ENCODE data around the gene CFAP74. TPM values are rescaled to one million over a fixed set of nuclear protein-coding genes. Genes with fewer than 3 reads are reported as not detected.

The CFAP74 gene
- total and polyA plus RNA-seq, 7 donors = 0.03 to 0.27 TPM; not detected in 5

DNA sequence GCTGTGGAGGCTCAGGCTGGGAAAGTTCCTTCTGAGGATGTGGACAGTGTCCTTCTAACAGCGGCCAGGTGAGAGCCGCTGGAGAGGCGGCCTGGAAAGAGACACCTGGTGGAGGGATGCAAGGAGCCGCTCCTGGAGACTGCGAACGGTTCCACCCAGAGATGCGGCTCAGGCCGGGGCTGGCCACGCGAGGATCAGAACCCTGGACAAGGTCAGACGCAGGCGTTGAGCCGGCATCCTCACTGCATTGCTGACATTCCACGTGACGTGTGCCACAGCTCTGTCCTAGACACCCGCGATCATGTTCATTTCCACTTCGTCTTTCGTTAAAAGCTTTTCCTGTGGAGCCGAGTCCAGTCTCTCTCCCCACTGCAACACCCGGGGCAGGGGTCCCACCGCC, 28.8 kb downstream of the CFAP74 start:
- no peak for TF ChIP-seq EP300 (IDR thresholded peaks at IDR 0.05)
- TF ChIP-seq POLR2A (IDR thresholded peaks at IDR 0.05) = no peak
- TF ChIP-seq, protein P1, sequence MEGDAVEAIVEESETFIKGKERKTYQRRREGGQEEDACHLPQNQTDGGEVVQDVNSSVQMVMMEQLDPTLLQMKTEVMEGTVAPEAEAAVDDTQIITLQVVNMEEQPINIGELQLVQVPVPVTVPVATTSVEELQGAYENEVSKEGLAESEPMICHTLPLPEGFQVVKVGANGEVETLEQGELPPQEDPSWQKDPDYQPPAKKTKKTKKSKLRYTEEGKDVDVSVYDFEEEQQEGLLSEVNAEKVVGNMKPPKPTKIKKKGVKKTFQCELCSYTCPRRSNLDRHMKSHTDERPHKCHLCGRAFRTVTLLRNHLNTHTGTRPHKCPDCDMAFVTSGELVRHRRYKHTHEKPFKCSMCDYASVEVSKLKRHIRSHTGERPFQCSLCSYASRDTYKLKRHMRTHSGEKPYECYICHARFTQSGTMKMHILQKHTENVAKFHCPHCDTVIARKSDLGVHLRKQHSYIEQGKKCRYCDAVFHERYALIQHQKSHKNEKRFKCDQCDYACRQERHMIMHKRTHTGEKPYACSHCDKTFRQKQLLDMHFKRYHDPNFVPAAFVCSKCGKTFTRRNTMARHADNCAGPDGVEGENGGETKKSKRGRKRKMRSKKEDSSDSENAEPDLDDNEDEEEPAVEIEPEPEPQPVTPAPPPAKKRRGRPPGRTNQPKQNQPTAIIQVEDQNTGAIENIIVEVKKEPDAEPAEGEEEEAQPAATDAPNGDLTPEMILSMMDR (IDR thresholded peaks at IDR 0.05) = no peak
- no peak for TF ChIP-seq POLR2AphosphoS5 (IDR thresholded peaks at IDR 0.05)
- intact Hi-C loops (cut with DNase I) = no loop called here
- Histone ChIP-seq H3K9me3 (no peaks in the 10 kb centered on the region), H3K4me3 (no peak overlapping the region), H3K36me3 (no peaks in the 10 kb centered on the region), H3K4me1 (no peaks in the 10 kb centered on the region), H3K27me3 (peaks cover 0 to 26% (median 18%) of the 10 kb centered on the region in 3 donors), H3K27ac (no peak overlapping the region)
- WGBS, 2 donors = 76 to 81% methylated on average over 22 of the region's 22 CpGs
- no peak for DNase-seq

DNA sequence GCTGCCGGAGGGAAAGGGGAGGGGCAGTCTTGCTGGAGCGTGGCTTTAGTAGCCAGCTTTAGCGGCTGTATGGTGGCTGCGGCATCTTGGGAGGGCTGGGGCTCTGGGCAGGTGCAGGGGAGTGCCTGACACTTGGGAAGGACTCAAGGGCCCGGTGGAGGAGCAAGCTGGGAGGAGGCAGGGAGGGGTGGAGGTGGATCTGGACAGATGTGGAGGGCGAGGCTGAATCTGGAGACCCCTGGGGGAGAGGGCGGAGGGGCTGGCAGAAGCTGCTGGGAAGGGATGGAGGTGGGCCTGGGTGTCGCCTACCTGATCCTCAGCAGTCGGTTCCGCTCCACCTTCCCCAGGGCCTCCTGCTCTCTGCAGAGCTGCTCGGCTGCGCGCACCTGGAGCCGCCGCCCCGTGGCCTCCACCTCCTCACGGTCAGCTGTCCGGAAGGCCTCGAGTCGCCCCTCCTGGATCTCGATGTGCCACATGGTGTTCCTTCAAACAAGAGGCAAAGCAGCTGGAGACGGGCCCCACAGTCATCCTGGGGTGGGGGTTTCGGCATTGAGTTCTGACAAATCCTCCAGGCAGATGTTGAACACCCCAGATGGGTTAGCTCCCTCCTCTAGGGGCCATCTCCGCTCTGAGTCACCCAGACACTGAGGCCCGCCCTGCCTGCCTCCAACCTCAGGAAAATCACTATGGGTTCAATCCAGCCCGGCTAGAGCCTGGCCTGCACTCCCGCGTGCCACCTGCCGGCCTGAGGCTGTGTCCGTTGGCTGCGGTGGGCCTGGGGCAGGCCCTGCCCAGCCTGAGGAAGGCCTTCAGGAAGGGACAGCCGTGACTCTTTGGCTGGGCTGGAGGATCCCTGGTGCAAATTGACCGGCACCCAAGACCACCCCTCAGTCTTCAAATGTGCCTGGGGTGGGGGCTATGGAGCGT, 29.6 kb downstream of the CFAP74 start:
- no peaks in the 10 kb centered on the region for H3K36me3 ChIP-seq
- 76 to 83% methylated on average over 34 of the region's 34 CpGs for WGBS, 2 donors
- H3K4me1 ChIP-seq = no peaks in the 10 kb centered on the region
- peaks cover 0 to 26% (median 18%) of the 10 kb centered on the region in 3 donors for H3K27me3 ChIP-seq
- H3K9me3 ChIP-seq = no peaks in the 10 kb centered on the region
- no peak overlapping the region for H3K4me3 ChIP-seq
- intact Hi-C loops (cut with DNase I) = no loop called here
- no peak overlapping the region for H3K27ac ChIP-seq
- DNase-seq = no peak
- no peak for TF ChIP-seq EP300 (IDR thresholded peaks at IDR 0.05)
- TF ChIP-seq POLR2A (IDR thresholded peaks at IDR 0.05) = no peak
- TF ChIP-seq, protein P1 (IDR thresholded peaks at IDR 0.05) = no peak
- TF ChIP-seq POLR2AphosphoS5 (IDR thresholded peaks at IDR 0.05) = no peak

DNA sequence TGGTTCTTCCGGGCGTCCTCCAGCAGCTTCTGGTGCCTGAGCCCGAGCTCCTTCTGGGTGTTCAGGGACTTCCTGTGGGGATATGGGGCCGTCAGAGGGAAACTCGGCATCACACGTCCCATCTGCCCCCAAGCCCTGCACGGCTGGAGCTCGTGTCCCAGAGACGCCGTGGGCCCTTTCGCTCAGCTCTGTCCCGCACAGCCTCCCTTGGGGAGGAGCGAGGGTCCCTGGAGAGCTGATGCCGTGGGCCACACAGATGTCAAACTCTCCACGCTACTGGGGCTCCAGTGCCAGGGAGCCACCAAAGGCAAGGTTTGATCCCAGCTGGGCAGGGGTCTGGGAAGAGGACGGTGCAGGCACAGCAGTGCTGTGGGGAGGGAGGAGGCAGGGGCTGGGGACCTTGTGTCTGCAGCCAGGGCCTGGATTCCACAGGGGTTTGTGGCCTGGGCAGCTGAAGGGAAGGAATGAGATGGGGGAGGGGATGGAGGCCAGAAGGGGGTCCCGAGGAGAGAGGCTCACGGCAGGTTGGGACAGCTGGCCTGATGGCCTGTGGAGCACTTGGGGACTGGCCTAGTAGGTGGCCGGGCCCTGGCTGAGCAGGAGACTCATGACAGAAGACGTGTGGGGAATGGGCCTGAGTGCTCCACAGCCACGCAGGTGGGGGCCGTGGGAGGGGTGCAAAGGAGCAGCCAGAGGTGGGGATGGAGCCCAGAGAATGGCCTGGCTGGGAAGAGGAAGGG, 30.4 kb downstream of the CFAP74 start:
- H3K27me3 ChIP-seq = peaks cover 0 to 31% (median 21%) of the 10 kb centered on the region in 3 donors
- DNase-seq = no peak
- TF ChIP-seq EP300 (IDR thresholded peaks at IDR 0.05) (no peak), POLR2A (IDR thresholded peaks at IDR 0.05) (no peak), POLR2AphosphoS5 (IDR thresholded peaks at IDR 0.05) (no peak)
- TF ChIP-seq, protein P1 (IDR thresholded peaks at IDR 0.05) = no peak
- H3K27ac ChIP-seq = no peak overlapping the region
- no peaks in the 10 kb centered on the region for H3K4me1 ChIP-seq
- intact Hi-C loops (cut with DNase I) = no loop called here
- 76 to 77% methylated on average over 22 of the region's 22 CpGs for WGBS, 2 donors
- no peaks in the 10 kb centered on the region for H3K9me3 ChIP-seq
- no peak overlapping the region for H3K4me3 ChIP-seq
- H3K36me3 ChIP-seq = no peaks in the 10 kb centered on the region

DNA sequence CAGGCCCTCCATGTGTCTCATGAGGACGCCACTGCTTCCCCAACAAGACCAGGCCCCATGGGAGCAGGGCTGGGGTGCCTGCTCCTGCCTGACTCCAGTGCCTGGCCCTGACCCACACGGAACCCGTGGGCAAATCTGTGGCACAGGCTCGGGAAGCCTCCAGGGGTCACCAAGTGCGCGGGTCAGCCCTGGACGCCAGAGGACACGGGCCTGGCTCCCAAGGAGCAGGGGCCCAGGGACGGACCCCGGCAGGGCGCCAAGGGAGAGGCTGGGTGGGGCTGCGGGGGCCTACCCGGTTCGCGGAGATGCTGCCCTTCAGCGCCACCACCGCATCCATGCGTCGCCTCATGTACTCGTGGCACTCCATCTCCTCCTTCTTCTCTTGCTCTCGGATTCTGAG, 31.9 kb downstream of the CFAP74 start:
- 91 to 92% methylated on average over 21 of the region's 21 CpGs for WGBS, 2 donors
- intact Hi-C loops (cut with DNase I) = no loop called here
- Histone ChIP-seq H3K27me3 (peaks cover 0 to 42% (median 34%) of the 10 kb centered on the region in 3 donors), H3K27ac (no peak overlapping the region), H3K4me3 (no peak overlapping the region), H3K4me1 (no peaks in the 10 kb centered on the region), H3K9me3 (no peaks in the 10 kb centered on the region), H3K36me3 (no peaks in the 10 kb centered on the region)
- DNase-seq = no peak
- TF ChIP-seq, protein P1 (IDR thresholded peaks at IDR 0.05) = no peak
- TF ChIP-seq POLR2AphosphoS5 (IDR thresholded peaks at IDR 0.05) (no peak), EP300 (IDR thresholded peaks at IDR 0.05) (no peak), POLR2A (IDR thresholded peaks at IDR 0.05) (no peak)

Data from sigmoid colon (tissue), 7 donors.